Embryonic facial prominence (tissue), 1 donor: Measurements from ENCODE around the gene RNF126.
"Not testable (repeated sequence)": the region's sequence is repeated elsewhere in the genome, so short reads cannot be mapped to it uniquely, and the experiment has no call there.

Experiments used
- DNase-seq: peaks from one replicate; pipeline ENCODE4 v3.0.0-alpha.2; 2016; ENCODE audit errors: extremely low spot score

The RNF126 gene

GRCh38 chr19:686589-687297 is 23.7 kb upstream of the RNF126 start:
- no peak for DNase-seq

GRCh38 chr19:685454-685931 is 22.5 kb upstream of the RNF126 start:
- no peak for DNase-seq

DNA sequence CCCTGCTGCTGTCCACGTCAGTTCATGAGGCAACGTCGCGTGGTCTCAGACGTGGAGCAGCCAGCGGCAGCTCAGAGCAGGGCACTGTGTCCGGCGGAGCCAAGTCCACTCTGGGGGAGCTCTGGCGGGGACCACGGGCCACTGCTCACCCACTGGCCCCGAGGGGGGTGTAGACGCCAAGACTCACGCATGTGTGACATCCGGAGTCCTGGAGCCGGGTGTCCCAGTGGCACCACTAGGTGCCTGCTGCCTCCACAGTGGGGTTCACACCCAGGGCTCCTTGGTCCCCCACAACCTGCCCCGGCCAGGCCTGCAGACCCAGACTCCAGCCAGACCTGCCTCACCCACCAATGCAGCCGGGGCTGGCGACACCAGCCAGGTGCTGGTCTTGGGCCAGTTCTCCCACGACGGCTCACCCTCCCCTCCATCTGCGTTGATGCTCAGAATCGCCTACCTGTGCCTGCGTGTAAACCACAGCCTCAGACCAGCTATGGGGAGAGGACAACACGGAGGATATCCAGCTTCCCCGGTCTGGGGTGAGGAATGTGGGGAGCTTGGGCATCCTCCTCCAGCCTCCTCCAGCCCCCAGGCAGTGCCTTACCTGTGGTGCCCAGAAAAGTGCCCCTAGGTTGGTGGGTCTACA is 19.8 kb upstream of the RNF126 start:
- DNase-seq = no peak

DNA sequence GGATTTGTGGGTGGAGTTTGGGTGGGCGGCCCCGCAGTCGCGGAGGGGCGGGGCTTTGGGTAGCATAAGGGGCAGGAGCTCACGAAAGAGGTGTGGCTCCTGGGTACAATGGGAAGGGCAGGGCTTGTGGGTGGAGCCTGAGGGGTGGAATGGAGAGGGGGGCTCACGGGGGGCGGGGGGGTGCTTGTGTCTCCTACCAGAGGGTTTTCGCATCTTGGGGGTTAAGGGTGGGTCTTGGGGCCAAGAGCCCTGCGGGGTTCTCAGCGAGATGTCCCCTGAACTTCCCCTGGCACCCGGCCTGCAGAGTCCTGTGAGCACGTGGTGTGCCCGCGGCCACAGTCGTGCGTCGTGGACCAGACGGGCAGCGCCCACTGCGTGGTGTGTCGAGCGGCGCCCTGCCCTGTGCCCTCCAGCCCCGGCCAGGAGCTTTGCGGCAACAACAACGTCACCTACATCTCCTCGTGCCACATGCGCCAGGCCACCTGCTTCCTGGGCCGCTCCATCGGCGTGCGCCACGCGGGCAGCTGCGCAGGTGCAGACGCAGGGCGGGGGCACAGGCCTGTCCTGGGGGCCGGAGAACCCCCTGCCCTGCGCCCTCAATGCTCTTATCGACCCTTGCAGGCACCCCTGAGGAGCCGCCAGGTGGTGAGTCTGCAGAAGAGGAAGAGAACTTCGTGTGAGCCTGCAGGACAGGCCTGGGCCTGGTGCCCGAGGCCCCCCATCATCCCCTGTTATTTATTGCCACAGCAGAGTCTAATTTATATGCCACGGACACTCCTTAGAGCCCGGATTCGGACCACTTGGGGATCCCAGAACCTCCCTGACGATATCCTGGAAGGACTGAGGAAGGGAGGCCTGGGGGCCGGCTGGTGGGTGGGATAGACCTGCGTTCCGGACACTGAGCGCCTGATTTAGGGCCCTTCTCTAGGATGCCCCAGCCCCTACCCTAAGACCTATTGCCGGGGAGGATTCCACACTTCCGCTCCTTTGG is 18.3 kb upstream of the RNF126 start:
- DNase-seq = no peak

DNA sequence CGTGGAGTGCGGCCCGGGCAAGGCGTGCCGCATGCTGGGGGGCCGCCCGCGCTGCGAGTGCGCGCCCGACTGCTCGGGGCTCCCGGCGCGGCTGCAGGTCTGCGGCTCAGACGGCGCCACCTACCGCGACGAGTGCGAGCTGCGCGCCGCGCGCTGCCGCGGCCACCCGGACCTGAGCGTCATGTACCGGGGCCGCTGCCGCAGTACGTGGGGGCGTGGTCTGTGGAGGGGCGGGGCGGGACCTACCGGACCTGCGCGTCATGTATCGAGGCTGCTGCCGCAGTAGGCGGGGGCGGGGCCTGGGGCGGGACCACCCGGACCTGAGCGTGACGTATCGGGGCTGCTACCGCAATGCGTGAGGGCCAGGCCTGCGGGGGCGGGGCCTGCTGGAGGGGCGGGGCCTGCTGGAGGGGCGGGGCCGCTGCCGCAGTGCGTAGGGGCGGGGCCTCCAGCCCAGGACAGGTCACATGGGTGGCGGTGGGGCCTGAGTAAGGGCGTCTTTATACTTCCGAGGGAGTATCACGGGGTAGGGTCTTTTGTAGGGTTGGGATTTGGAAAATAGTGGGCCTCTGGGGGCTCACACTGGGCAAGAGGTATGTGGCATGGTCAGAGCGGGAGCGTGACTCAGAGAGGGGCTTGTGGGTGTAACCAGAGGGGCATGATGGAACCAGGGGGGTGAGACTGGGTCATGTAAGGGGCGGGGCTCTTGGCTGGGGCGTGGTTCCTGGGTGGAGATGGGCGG is 17.4 kb upstream of the RNF126 start:
- peak; percentile 96 for DNase-seq

DNA sequence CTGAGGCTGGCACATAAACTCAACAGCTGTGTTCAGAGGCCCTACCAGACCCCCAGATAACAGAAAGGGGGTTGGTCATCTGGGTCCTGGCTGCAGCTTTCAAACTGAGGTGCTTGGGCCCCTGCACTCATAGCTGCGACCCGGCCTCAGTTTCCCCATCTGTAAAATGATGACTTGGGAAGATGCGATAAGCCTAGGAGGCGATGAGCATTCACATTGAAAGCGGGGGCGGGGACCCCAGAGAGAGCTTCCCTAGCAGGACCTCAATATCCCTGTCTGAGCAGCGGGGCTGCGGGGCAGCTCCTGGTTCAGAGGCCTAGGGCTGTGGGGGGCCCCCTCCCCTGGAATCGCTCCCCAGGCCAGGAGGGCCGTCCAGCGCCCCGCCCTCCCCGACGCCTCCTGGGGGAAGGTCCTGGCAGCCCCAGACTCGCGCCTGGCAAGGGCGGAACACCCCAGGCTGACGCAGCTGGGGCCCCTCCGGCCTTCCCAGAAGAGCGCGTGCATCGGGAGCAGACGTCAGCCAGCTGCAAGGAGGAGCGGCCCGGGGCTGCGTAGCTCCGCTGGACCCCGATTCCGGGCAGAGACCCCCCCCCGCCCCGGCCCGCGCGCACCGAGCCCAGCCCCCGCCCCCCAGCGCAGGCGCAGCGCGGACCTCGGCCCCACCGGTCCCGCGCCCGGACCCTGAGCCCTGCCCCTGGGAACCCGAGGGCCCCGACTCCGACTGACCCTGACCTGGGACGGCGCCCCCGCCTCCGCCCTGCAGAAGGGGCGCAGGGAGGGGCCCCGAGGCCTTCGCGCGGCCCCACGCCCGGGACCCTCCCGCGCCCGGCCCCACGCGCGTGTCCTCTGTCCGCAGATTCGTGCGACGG is 16.6 kb upstream of the RNF126 start:
- peak; percentile 62 for DNase-seq

GRCh38 chr19:678791-679388 is 15.9 kb upstream of the RNF126 start:
- DNase-seq = no peak

GRCh38 chr19:677601-678436 is 14.8 kb upstream of the RNF126 start:
- DNase-seq = no peak

DNA sequence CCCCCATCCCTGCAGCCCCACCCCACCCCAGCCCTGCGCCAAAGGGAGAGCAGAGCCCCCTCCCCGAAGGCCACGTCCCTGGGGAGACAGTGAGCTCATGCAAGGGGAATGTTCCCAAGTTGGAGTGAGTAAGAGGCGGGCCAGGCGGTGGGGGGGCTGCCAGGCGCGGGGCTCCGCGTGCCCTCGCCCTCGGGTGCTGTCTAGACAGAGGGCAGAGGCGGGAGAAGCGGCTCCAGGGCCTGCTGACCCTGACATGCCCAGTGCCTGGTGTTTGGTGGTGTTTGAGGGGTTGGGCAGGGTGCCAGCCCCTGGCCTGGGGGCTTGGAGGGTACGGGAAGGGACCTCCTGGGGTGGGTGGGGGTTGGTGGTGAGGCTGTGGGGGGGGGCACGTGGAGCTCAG is 14.2 kb upstream of the RNF126 start:
- DNase-seq = no peak

DNA sequence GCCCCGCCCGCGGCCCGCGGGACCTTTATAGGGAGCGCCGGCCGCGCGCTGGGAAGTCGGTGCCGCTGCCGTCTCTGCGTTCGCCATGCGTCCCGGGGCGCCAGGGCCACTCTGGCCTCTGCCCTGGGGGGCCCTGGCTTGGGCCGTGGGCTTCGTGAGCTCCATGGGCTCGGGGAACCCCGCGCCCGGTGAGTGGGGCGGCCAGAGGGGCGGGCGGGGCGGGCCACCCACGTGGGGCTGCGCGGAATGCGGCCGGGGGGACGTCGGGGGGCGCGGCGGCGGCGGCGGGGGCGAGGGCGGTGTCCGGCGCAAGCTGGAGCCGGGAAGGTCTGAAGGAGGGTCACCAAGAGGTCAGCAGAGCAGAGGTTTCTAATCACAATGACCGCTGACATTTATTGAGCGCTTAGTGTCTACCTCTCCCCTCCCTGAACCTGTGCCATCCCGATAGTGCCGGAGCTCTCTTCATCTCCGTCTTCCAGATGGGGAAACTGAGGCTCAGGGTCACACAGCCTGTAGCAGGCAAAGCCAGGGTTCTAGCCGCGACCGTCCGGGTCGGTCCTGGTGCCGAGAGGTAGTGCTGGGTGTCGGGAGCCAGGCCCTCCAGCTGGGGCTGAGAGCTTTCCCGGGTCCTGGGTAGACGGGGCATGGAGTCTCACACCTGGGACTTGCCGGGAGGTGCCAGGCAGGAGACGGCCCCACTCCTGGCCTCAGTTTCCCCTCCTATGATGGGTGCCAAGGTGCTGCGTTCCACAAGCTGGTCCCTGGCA is 13.5 kb upstream of the RNF126 start, which contains the start of gene FSTL3:
Gene FSTL3 (plus strand): TSS at position 54 of the 767 bp plus-strand sequence. CDS start 32 bp downstream, at position 86.
- DNase-seq = no peak

GRCh38 chr19:676007-676338 is 13.0 kb upstream of the RNF126 start:
- DNase-seq = no peak

GRCh38 chr19:674282-675151 is 11.5 kb upstream of the RNF126 start:
- DNase-seq = no peak

DNA sequence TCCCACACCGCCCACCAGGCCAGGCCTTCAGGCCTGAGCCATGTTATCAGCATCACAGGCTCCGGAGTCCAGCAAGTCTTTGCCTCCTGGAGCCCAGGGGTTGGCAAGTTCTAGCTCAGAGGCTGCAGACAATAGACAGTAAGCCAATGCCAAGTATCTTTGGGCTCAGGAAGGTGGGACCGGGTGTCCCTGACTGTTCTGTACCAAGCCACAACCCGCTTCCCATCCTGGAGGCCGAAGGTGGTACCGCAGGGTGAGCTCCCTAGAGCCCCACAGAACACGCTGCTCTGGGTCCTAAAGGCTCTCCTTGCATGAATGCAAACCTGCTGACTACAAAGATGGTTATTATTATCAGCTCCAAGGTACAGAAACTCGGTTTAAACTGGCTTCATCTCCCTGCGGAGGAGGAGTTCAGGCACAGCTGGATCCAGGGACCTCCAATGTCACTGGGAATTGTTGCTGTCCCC is 7.6 kb upstream of the RNF126 start:
- no peak for DNase-seq

DNA sequence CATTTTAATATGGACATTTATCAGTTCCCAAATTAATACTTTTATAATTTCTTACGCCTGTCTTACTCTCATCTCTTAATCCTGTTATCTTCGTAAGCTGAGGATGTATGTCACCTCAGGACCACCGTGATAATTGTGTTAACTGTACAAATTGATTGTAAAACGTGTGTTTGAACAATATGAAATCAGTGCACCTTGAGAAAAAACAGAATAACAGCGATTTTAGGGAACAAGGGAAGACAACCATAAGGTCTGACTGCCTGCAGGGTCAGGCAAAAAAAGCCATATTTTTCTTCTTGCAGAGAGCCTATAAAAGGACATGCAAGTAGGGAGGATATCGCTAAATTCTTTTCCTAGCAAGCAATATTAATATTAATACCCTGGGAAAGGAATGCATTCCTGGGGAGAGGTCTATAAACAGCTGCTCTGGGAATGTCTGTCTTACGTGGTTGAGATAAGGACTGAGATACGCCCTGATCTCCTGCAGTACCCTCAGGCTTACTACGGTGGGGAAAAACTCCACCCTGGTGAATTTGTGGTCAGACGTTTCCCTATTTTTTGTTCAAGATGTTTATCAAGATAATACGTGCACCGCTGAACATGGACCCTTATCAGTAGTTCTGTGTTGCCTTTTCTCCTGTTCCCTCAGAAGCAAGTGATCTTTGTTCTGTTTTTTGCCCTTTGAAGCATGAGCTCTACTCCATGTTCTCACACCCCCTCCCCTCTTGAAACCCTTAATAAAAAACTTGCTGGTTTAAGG is 5.8 kb upstream of the RNF126 start:
- DNase-seq = not testable (repeated sequence)

DNA sequence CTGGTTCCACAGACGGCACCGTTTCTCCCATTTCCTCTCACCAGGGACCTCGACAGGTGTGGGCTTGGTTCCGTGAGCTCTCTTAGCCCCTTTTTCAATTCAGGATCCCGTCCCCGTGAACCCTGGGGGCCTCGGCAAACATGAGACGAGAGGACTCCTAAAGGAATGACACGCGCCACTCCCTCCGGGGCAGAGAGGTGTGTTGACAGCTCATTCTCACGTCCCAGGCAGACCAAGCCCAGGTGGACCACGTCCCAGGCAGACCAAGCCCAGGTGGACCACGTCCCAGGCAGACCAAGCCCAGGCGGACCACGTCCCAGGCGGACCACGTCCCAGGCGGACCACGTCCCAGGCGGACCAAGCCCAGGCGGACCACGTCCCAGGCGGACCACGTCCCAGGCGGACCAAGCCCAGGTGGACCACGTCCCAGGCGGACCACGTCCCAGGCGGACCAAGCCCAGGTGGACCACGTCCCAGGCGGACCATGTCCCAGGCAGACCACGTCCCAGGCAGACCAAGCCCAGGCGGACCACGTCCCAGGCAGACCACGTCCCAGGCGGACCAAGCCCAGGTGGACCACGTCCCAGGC is 4.1 kb upstream of the RNF126 start:
- DNase-seq = not testable (repeated sequence)

- peak; percentile 53 for DNase-seq
Measured at GRCh38 chr19:664913-665443, 2.0 kb upstream of the RNF126 start.
